NCI-H146 (cell line): ENCODE data around the gene SHANK3.

Experiments used
- DNase-seq: peaks from one replicate; lab custom pipeline; 2025; lab: John Stamatoyannopoulos, UW

SHANK3 gene

GRCh38 chr22:50678218-50678650 is 5.6 kb downstream of the SHANK3 start:
- DNase-seq: no peak

GRCh38 chr22:50678651-50679521 is 6.3 kb downstream of the SHANK3 start:
- no peak for DNase-seq

- DNase-seq: no peak
Measured at GRCh38 chr22:50683086-50683993, 10.7 kb downstream of the SHANK3 start.

- no peak for DNase-seq
Measured at GRCh38 chr22:50683994-50684371, 11.4 kb downstream of the SHANK3 start.

GRCh38 chr22:50684501-50684900 is 11.9 kb downstream of the SHANK3 start:
- no peak for DNase-seq

GRCh38 chr22:50684986-50685385 is 12.4 kb downstream of the SHANK3 start:
- DNase-seq: no peak

- DNase-seq: no peak
Measured at GRCh38 chr22:50686794-50687193, 14.2 kb downstream of the SHANK3 start.

- DNase-seq: no peak
Measured at GRCh38 chr22:50687829-50688228, 15.2 kb downstream of the SHANK3 start.

GRCh38 chr22:50688448-50688847 is 15.8 kb downstream of the SHANK3 start:
- no peak for DNase-seq

- no peak for DNase-seq
Measured at GRCh38 chr22:50691521-50691920, 18.9 kb downstream of the SHANK3 start.

GRCh38 chr22:50693462-50693861 is 20.8 kb downstream of the SHANK3 start:
- no peak for DNase-seq

- DNase-seq: no peak
Measured at GRCh38 chr22:50694099-50694605, 21.5 kb downstream of the SHANK3 start.

- no peak for DNase-seq
Measured at GRCh38 chr22:50694766-50695420, 22.3 kb downstream of the SHANK3 start.

- DNase-seq: no peak
Measured at GRCh38 chr22:50695421-50696250, 23.0 kb downstream of the SHANK3 start.

- DNase-seq: no peak
Measured at GRCh38 chr22:50696251-50696798, 23.7 kb downstream of the SHANK3 start.

GRCh38 chr22:50696799-50697561 is 24.4 kb downstream of the SHANK3 start:
- DNase-seq: peak; percentile 17

- no peak for DNase-seq
Measured at GRCh38 chr22:50697667-50698506, 25.3 kb downstream of the SHANK3 start.

- DNase-seq: no peak
Measured at GRCh38 chr22:50698546-50698945, 25.9 kb downstream of the SHANK3 start.
